HFFc6 (cell line): ENCODE results near the gene VPS16. TPM values are rescaled to one million over a fixed set of nuclear protein-coding genes. Genes with fewer than 3 reads are reported as not detected.
A peak's percentile ranks its signal among the peaks of the same experiment; 100 is the strongest.

Experiments used
- DNase-seq: peaks from one replicate; pipeline ENCODE4 v3.0.0-alpha.2; 2018
- H3K27ac Mint-ChIP-seq: 2 replicates; pipeline ENCODE4 v1.8.0; 2020; ENCODE audit warnings: mild to moderate bottlenecking, mixed read lengths
- H3K27me3 Mint-ChIP-seq: 2 replicates; pipeline ENCODE4 v1.8.0; 2021; ENCODE audit warnings: mild to moderate bottlenecking, moderate library complexity, mixed read lengths; ENCODE audit not compliant: insufficient read depth
- H3K36me3 Mint-ChIP-seq: 2 replicates; pipeline ENCODE4 v1.8.0; 2021; ENCODE audit warnings: low read depth, mixed read lengths
- H3K4me1 Mint-ChIP-seq: 2 replicates; pipeline ENCODE4 v1.8.0; 2020; ENCODE audit warnings: low read depth, mixed read lengths
- H3K4me3 Mint-ChIP-seq: 2 replicates; pipeline ENCODE4 v1.8.0; 2020; ENCODE audit warnings: mild to moderate bottlenecking, moderate library complexity, mixed read lengths
- H3K9me3 Mint-ChIP-seq: 2 replicates; pipeline ENCODE4 v1.8.0; 2020; ENCODE audit warnings: mild to moderate bottlenecking, mixed read lengths
- total RNA-seq, 6 experiments: library from RNA; stranded (reverse); fragmentation: NEBNext Ultra II Directional; extraction: Animal tissue kit (Norgen Biotek cat#: 25700); gene quantifications; 2 replicates in 1 of 6; 3 replicates in 5 of 6; pipeline ENCODE4 v1.2.3, GENCODE V29; 2021
- TF ChIP-seq, protein P1 (sequence below): fragments of 200-600 bp; sonication (generic); IDR thresholded peaks from 2 replicates; pipeline ENCODE4 v1.5.0; 2021; ENCODE audit warnings: antibody characterized with exemption, mild to moderate bottlenecking

VPS16 gene
- total RNA-seq, 6 experiments from 2014 or later, result 30.6 to 36.3 (median 35.2) TPM

GRCh38 chr20:2838170-2838797 is 2.3 kb upstream of the VPS16 start:
- Mint-ChIP-seq H3K36me3 (peaks cover 22% of the 10 kb centered on the region), H3K9me3 (no peaks in the 10 kb centered on the region), H3K27me3 (no peaks in the 10 kb centered on the region), H3K4me3 (no peak overlapping the region), H3K27ac (no peak overlapping the region), H3K4me1 (peaks cover 23% of the 10 kb centered on the region)
- TF ChIP-seq, protein P1, sequence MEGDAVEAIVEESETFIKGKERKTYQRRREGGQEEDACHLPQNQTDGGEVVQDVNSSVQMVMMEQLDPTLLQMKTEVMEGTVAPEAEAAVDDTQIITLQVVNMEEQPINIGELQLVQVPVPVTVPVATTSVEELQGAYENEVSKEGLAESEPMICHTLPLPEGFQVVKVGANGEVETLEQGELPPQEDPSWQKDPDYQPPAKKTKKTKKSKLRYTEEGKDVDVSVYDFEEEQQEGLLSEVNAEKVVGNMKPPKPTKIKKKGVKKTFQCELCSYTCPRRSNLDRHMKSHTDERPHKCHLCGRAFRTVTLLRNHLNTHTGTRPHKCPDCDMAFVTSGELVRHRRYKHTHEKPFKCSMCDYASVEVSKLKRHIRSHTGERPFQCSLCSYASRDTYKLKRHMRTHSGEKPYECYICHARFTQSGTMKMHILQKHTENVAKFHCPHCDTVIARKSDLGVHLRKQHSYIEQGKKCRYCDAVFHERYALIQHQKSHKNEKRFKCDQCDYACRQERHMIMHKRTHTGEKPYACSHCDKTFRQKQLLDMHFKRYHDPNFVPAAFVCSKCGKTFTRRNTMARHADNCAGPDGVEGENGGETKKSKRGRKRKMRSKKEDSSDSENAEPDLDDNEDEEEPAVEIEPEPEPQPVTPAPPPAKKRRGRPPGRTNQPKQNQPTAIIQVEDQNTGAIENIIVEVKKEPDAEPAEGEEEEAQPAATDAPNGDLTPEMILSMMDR, result no peak
- no peak for DNase-seq

DNA sequence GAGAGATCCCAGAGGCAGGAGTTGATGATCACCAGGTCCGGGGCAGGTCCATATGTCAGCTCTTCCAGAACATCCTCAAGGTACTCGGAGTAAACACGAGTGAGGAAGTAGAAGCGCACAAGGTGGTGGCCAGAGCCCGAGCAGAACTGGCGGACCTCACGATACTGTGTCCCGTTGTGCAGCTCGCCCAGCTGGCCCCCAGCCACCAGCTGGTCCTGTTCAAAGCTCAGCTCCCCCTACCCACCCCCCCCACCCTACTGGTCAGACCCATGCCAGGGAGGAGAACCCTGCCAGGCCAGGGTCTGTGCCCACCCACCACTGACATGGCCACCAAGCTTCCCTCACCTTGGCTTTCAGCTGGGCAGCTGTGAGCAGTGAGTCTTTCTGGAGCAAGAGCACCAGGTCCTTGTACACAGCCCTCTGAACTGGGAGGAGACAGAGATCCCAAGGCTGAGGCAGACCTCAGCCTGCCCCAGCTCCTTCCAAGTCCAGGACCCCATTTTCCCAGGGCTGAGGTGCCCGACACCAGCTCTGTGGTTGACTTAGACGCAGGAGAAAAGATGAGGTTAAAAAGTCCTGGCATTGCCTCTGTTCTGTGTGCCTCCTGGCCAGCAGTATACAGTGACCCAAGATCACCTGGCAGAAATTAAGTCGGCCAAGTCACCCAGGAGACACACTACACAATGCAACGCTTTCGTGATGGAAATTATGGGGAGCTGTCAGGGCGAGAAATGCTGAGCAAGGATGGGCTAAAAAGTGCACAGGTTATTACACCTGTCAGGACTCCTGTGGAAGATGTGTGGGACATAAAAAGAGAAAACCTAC is 1.5 kb upstream of the VPS16 start:
- peaks cover 23% of the 10 kb centered on the region for H3K4me1 Mint-ChIP-seq
- no peak for DNase-seq
- no peaks in the 10 kb centered on the region for H3K27me3 Mint-ChIP-seq
- no peaks in the 10 kb centered on the region for H3K9me3 Mint-ChIP-seq
- peak overlapping the region; percentile 83 for H3K27ac Mint-ChIP-seq
- TF ChIP-seq, protein P1, result no peak
- H3K36me3 Mint-ChIP-seq, result peaks cover 27% of the 10 kb centered on the region
- peak overlapping the region; percentile 82 for H3K4me3 Mint-ChIP-seq

DNA sequence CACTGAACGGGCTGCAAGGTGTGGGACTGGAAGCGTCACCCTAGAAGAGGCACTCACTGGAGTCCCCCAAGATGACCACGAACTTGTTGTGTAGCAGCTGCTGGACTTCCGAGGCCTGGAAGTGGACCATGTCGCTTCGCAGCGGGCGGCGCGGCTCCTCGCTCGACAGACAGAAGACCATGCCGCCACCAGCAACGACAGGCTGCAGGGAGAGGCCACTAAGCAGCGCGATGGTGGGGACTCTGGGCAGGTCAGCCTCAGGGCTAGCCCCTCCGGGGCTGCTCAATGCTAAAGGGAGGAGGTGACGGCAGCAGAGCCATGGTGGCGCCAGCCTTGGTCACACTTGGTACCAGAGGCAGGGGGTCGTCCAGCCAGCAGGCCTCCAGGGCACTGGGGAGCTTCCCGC is 810 bp upstream of the VPS16 start:
- H3K4me3 Mint-ChIP-seq, result peak overlapping the region; percentile 82
- peaks cover 23% of the 10 kb centered on the region for H3K4me1 Mint-ChIP-seq
- H3K27me3 Mint-ChIP-seq, result no peaks in the 10 kb centered on the region
- TF ChIP-seq, protein P1, result no peak
- DNase-seq, result no peak
- peaks cover 33% of the 10 kb centered on the region for H3K36me3 Mint-ChIP-seq
- H3K9me3 Mint-ChIP-seq, result no peaks in the 10 kb centered on the region
- H3K27ac Mint-ChIP-seq, result peak overlapping the region; percentile 83

GRCh38 chr20:2840967-2841531 is 504 bp downstream of the VPS16 start:
- Mint-ChIP-seq H3K4me3 (peak overlapping the region; percentile 97), H3K4me1 (peaks cover 23% of the 10 kb centered on the region), H3K9me3 (no peaks in the 10 kb centered on the region), H3K27ac (peak overlapping the region; percentile 90), H3K27me3 (no peaks in the 10 kb centered on the region), H3K36me3 (peaks cover 26% of the 10 kb centered on the region)
- peak; percentile 54 for DNase-seq
- TF ChIP-seq, protein P1, result no peak

DNA sequence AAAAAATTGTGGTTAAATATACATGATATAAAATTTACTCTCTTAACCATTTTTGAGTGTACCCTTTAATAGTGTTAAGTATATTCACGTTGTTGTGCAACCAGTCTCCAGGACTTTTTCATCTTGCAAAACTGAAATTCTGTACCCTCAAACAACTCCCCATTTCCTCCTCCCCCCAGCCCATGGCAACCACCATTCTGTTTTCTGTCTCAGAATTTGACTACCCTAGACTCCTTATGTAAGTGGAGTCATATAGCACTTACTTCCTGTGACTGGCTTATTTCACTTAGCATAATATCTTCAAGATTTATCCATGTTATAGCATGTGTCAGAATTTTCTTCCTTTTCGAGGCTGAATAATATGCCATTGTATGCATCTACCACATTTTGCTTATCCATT is 5.1 kb downstream of the VPS16 start:
- Mint-ChIP-seq H3K27ac (no peak overlapping the region), H3K4me1 (peaks cover 4% of the 10 kb centered on the region; the same call in 1 of the 2 replicates), H3K27me3 (no peaks in the 10 kb centered on the region), H3K36me3 (peaks cover 18% of the 10 kb centered on the region; the same call in 1 of the 2 replicates), H3K4me3 (no peak overlapping the region), H3K9me3 (no peaks in the 10 kb centered on the region)
- no peak for DNase-seq
- TF ChIP-seq, protein P1, result no peak
